Testis (tissue), 3 donors: Measurements from ENCODE around the gene BTRC. TPM values are rescaled to one million over a fixed set of nuclear protein-coding genes. Genes with fewer than 3 reads are reported as not detected.
A peak's percentile ranks its signal among the peaks of the same experiment; 100 is the strongest.

Source experiments
- DNase-seq: peaks from one replicate; pipeline ENCODE4 v3.0.0-alpha.2; 2019
- H3K27ac ChIP-seq, 2 donors: fragments of 200-600 bp; sonication (generic); one replicate each; pipeline ENCODE4 v1.5.1; 2019
- H3K27me3 ChIP-seq: fragments of 200-600 bp; sonication (generic); one replicate; pipeline ENCODE4 v1.5.1; 2019
- H3K36me3 ChIP-seq: fragments of 200-600 bp; sonication (generic); one replicate; pipeline ENCODE4 v1.5.1; 2017; ENCODE audit warnings: low read depth; ENCODE audit errors: missing control alignments
- H3K4me1 ChIP-seq: fragments of 200-600 bp; sonication (generic); one replicate; pipeline ENCODE4 v1.5.1; 2019
- H3K4me3 ChIP-seq, 2 donors: fragments of 200-600 bp; sonication (generic); one replicate each; pipeline ENCODE4 v1.5.1; 2017 to 2019
- H3K9me3 ChIP-seq: fragments of 200-600 bp; sonication (generic); one replicate; pipeline ENCODE4 v1.5.1; 2017
- CTCF ChIP-seq, 3 experiments: fragments of 450-650 bp in 2 of 3; fragments of 200-600 bp in 1 of 3; sonication (generic) in 1 of 3; IDR thresholded peaks; one replicate each; pipeline ENCODE4 v1.5.1; 2016 to 2019; ENCODE audit warnings: antibody characterized with exemption in 3 of 3, mild to moderate bottlenecking in 2 of 3, moderate library complexity in 1 of 3
- POLR2A ChIP-seq: fragments of 450-650 bp; IDR thresholded peaks from one replicate; pipeline ENCODE4 v1.6.1; 2017; ENCODE audit warnings: antibody characterized with exemption, mild to moderate bottlenecking, moderate library complexity
- WGBS, 2 donors: methylation state at CpG; one replicate each; pipeline ENCODE4 v1.1.5; 2018; 5-methylcytosine and 5-hydroxymethylcytosine counted together
- intact Hi-C: fragments of 100-400 bp; cut with DNase I; formaldehyde crosslinking; loops from one replicate; pipeline ENCODE4 v1.15.1; 2023; ENCODE audit warnings: low total_unique reads
- polyA plus RNA-seq: library from polyadenylated mRNA; stranded (reverse); fragments of 350-450 nt; fragmentation: Illumina TruSeq; extraction: RNeasy Lipid Tissue Mini Kit (QIAGEN cat#74804); gene quantifications from one replicate; pipeline ENCODE4 v1.2.3, GENCODE V29; 2014; ENCODE audit warnings: low read depth, low replicate concordance; ENCODE audit not compliant: insufficient read depth
- total RNA-seq, 2 donors: library from RNA; depleted of rRNA; stranded (reverse); fragments of >200 nt; gene quantifications; one replicate each; pipeline ENCODE4 v1.2.3, GENCODE V29; 2016

BTRC gene
- total and polyA plus RNA-seq, 3 donors from 2014 or later: 40.0 to 43.8 (median 41.0) TPM

DNA sequence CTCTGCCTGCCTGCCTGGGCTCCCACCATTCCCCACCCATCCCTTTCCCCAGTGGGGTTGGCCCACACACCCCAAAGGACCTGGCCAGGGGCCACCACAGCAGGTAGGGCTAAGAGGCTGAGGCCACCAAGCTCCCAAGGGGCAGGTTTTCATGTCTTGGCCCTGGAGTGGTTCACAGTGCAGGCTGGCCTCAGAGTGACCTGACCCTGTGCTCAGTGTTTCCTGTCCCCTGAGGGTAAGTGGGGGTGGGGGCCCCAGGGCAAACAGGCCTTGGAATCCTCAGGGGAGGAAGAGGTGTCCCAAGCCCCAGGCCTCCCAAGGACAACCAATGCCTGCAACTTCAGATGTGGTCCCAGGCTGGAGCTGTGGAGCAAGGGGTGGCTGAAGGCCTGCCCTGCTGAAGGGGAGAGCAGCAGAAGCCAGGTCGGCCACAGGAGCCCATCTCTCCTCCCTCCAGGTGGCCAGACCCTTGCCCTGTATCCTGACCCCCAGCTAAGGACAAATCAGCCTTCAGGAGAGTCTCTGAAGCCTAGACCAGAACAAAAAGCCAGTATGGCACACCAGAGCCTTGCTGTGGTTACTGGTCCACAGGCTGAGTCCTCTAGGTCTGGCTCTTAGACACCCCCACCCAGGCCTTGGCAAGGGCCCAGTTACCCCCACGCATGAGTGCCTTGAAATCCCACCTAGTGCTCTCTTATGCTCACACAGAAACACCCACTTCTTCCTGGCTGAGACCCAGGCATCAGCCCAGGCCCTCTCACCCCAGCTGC lies 206.5 kb downstream of the BTRC start:
- 37 to 67% methylated on average over 1 to 2 of the region's 2 CpGs for WGBS, 2 donors
- TF ChIP-seq CTCF (IDR thresholded peaks at IDR 0.05): no peak
- no peak for TF ChIP-seq POLR2A
- intact Hi-C loops: no loop called here
- Histone ChIP-seq H3K36me3 (no peaks in the 10 kb centered on the region), H3K4me3 (no peak overlapping the region), H3K27ac (no peak overlapping the region), H3K27me3 (no peaks in the 10 kb centered on the region), H3K9me3 (no peaks in the 10 kb centered on the region), H3K4me1 (peaks cover 4% of the 10 kb centered on the region)
- DNase-seq: peak; percentile 15

DNA sequence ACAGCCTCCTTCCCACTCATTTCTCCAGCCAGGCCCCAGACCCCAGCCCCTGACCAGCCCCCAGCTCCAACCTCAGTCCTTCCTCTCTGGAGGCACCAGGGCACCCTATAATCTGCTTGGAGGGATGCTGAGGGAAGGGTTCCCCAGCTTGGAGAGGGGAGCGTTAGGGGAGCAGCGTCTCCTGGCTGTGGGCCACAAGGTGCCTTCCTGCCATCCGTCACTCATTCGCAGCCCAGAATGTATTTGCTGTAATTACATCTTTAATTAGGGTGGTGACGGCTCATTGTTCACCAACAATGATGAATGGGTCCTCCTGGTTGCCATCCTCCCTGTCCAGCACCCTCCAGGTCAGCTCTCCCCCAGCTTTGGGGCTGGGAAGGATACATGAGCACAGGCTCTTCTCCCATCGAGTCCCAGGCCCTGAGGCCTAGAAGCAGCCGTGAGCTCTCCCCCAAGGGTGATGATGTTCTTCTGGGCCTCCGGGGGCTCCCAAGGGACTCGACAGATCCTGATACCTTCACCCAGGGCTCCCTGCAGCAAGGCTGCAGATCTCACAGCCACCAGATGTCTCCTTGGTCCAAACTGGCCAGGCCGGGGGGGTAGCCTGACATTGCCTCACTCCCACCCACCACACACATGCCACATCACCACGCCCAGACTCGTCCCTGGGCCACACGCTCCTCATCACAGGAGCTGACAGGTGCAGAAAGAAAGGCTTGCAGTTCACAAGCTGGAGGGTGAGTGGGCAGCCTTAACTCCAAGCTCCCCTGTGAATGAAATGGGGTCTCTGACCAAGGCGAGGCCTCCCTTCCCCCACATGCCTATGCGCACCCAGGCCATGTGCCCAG lies 207.3 kb downstream of the BTRC start:
- no peaks in the 10 kb centered on the region for H3K36me3 ChIP-seq
- TF ChIP-seq CTCF (IDR thresholded peaks at IDR 0.05) (no peak), POLR2A (no peak)
- peak; percentile 8 for DNase-seq
- intact Hi-C loops: no loop called here
- 73 to 80% methylated on average over 11 to 14 of the region's 15 CpGs for WGBS, 2 donors
- peaks cover 5% of the 10 kb centered on the region for H3K4me1 ChIP-seq
- H3K27ac ChIP-seq: no peak overlapping the region
- no peaks in the 10 kb centered on the region for H3K27me3 ChIP-seq
- H3K9me3 ChIP-seq: no peaks in the 10 kb centered on the region
- H3K4me3 ChIP-seq: no peak overlapping the region

- Histone ChIP-seq H3K36me3 (no peaks in the 10 kb centered on the region), H3K9me3 (no peaks in the 10 kb centered on the region), H3K27me3 (no peaks in the 10 kb centered on the region), H3K4me1 (peaks cover 9% of the 10 kb centered on the region), H3K4me3 (no peak overlapping the region), H3K27ac (no peak overlapping the region)
- DNase-seq: no peak
- 90 to 92% methylated on average over 5 of the region's 5 CpGs for WGBS, 2 donors
- TF ChIP-seq CTCF (IDR thresholded peaks at IDR 0.05) (no peak), POLR2A (no peak)
- intact Hi-C loops: no loop called here
Observed at GRCh38 chr10:101562231-101562630, 208.3 kb downstream of the BTRC start.

- Histone ChIP-seq H3K9me3 (no peaks in the 10 kb centered on the region), H3K4me3 (no peak overlapping the region), H3K27ac (no peak overlapping the region), H3K4me1 (peaks cover 9% of the 10 kb centered on the region), H3K36me3 (no peaks in the 10 kb centered on the region), H3K27me3 (no peaks in the 10 kb centered on the region)
- peak; percentile 6 for DNase-seq
- WGBS, 2 donors: 83 to 85% methylated on average over 3 of the region's 3 CpGs
- intact Hi-C loops: no loop called here
- TF ChIP-seq POLR2A (no peak), CTCF (IDR thresholded peaks at IDR 0.05) (no peak)
Observed at GRCh38 chr10:101563007-101563406, 209.0 kb downstream of the BTRC start.
